KBM-7 (cell line): ENCODE measurements around the gene RPS3.

ENCODE experiments used
- DNase-seq: peaks from one replicate; pipeline ENCODE4 v3.0.0-alpha.2; 2015
- in situ Hi-C: fragments of 300-500 bp; cut with MboI; formaldehyde crosslinking; loops from 2 replicates; pipeline ENCODE4 v1.14.3; 2020; ENCODE audit warnings: low sequenced_read_pairs, low pct_unique_long_range_greater_than_20kb, mixed read lengths

Gene RPS3

DNA sequence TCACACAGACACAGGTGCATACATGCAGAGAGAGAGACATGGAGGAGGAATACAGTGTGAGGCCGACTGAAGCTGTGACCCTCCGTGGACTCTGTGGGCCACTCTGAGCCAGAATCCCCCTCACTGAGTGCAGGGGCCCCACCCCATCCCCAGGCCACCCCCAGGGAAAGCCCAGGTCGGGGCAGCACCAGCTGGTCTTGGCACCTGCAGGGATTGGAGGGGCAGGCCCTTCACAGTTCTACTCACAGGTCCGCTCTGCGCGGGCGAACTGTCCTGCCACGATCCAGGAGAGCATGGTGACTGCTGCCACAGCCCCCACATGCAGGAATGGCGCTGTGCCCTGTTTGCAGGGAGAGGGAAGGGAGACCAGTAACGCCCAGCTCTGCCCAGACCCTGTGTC is 50.0 kb downstream of the RPS3 start:
- no peak for DNase-seq

DNA sequence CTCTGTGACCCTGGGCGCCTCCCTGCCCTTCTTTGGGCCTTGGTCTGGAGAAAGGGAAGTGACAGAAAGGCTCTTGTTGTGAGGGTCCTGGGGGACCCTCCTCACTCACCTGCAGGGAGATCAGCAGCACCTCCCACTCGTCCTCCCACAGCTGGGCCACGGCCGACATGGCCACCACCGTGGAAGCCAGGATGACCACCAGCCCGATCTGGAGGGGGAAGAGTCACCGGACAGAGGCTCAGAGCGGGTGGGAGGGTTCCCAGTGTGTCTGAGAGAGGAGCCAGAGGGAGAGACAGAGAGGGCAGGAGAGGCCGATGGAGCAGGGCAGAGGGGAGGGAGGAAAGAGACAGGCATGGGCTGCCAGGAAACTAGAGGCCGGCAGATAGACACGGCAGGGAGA is 50.5 kb downstream of the RPS3 start:
- DNase-seq = no peak
- in situ Hi-C loops = no loop called here

More for the DNA sequence above, 50.0 kb downstream of the RPS3 start:
- in situ Hi-C loops = no loop called here

DNA sequence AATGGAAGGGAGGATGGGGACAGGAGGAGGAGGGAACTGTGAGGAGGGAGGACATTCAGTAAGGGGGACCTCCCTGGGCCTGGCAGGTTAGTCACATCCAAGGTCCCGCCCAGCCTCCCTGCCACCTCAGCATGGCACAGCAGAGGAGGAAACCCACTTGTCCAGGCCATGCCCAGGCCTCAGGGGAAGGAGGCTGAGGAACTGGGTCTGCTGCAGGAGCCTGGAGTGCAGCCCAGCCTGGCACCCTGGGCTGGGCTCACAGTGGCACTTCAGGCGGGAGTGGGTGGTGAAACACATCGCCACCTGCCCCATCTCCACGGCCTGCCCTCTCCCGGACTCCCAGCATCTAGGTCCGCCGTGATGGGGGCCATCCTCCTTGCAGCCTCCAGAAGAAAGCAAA is 50.9 kb downstream of the RPS3 start:
- in situ Hi-C loops = no loop called here

DNA sequence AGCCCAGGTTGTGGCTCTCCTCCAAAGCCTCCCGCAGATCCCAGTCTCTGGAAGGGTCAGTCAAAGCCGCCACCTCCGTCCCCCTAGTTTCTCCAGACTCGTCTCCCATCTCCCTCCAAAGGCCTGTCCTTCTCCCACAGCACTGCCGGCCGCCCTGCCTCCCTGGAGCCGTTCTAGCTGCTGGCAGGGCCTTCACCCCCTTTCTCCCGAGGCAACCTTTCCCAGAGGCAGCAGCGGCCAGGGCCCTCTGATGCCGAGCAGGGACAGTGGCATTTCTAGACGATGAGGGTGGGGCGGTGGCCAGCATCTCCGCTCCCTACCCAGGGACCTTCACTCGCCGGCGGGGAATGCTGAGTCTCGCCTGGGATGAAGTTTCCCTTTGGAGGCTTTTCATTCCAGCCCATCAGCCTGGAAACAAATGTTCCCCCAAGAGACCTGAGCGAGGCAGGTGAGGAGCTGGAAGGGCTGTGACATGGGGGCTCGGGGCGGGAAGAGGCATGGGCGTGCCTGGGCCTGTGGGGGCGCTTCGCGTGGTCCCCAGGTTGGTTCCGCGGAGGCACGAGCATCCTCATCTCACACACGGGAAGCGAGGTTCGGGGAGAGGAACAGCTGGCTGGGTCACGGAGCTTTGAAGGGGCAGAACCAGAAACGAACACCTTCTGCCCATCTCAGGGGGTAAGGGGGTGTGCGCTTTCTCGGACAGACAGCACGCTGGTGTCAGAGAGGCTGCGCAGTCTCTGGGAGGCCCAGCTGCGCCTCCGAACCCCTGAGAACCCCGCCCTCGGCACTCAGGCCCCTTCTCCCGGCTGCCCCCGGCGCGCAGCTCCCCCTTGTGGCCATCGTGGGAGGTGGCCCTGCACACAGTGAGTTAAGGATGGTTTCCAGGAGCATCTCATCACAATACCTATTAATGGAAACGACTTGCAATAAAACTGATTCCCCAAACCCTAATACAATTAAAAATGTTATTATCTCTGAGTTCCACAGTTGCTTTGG is 51.8 kb downstream of the RPS3 start:
- in situ Hi-C loops = no loop called here
- DNase-seq = peak; percentile 32

More for the DNA sequence above, 50.9 kb downstream of the RPS3 start:
- DNase-seq = no peak

DNA sequence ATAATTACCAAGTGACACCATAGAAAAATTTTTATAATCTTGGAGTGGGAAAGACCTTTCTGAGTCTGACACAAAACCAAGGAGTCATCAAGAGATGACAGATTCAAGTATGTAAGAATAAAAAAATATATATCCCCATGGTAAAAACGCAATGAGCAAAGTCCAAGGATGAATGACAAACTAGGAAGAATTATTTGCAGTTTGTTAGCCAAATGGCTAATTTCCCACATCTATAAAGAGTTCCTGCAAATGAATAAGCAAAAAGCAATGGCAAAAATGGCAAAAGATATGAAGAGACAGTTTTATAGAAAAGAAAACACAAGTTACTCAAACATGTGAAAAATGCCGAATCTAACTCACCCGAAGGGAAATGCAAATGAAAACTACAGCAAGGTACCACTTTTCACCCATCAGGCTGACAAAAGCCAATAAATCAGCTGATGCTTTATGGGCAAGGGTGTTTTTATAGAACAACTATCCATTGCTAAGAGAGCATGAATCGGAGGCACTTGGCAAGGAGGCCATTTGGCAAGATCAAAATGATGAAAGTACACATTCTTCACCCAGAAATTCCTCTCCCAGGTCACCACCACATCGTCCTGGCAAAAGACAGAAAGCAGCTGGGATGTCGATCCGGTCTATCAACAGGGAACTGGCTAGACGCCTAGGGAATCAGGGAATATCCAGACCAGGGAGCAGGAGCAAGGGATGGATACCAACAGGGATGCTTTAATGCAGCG is 54.8 kb downstream of the RPS3 start:
- DNase-seq = no peak
- in situ Hi-C loops = no loop called here

DNA sequence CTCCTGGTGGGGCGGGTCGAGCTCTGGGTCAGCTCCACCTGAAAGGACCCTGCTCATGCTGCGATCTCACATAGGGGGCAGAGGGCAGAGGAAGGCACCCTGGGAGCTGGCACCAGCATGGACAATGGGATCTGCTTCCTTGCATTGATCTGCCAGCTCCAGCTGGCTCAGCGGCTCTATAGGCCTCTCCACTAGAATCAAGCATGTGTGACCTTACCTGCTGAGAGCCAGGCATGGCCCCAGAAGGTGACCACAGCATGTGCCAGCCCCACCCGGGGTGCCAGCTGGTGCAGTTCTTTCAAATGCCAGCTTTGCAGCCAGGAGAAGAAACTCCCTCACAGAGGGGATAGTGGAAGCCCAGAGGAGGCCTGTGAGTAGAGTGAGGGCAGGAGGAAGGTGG is 55.7 kb downstream of the RPS3 start:
- DNase-seq = no peak
- in situ Hi-C loops = no loop called here
